Ishikawa (cell line): ENCODE measurements around the gene EFHD1.

Experiments used
- CEBPB ChIP-seq: IDR thresholded peaks from 2 replicates; pipeline ENCODE4 v1.6.1; 2012
- CREB1 ChIP-seq: IDR thresholded peaks from 2 replicates; pipeline ENCODE4 v1.6.1; 2012; ENCODE audit warnings: low read depth
- EGR1 ChIP-seq: IDR thresholded peaks from 2 replicates; pipeline ENCODE4 v1.6.1; 2012
- EP300 ChIP-seq: IDR thresholded peaks from 2 replicates; pipeline ENCODE4 v1.6.1; 2012; ENCODE audit warnings: borderline replicate concordance
- FOXM1 ChIP-seq: IDR thresholded peaks from 2 replicates; pipeline ENCODE4 v1.6.1; 2012; ENCODE audit warnings: low read depth, borderline replicate concordance
- MAX ChIP-seq: IDR thresholded peaks from 2 replicates; pipeline ENCODE4 v1.6.1; 2012
- NFIC ChIP-seq: IDR thresholded peaks from 2 replicates; pipeline ENCODE4 v1.6.1; 2012
- RAD21 ChIP-seq: IDR thresholded peaks from 2 replicates; pipeline ENCODE4 v1.6.1; 2012; ENCODE audit warnings: low read depth
- REST ChIP-seq: IDR thresholded peaks from 2 replicates; pipeline ENCODE4 v1.6.1; 2012; ENCODE audit warnings: low read depth, mild to moderate bottlenecking
- TAF1 ChIP-seq: IDR thresholded peaks from 2 replicates; pipeline ENCODE4 v1.6.1; 2012; ENCODE audit warnings: low read depth, mild to moderate bottlenecking
- TCF12 ChIP-seq: IDR thresholded peaks from 2 replicates; pipeline ENCODE4 v1.6.1; 2012; ENCODE audit warnings: low read depth
- TEAD4 ChIP-seq: IDR thresholded peaks from 2 replicates; pipeline ENCODE4 v1.6.1; 2012
- YY1 ChIP-seq: IDR thresholded peaks from 2 replicates; pipeline ENCODE4 v1.6.1; 2012; ENCODE audit warnings: low read depth
- ZBTB7A ChIP-seq: IDR thresholded peaks from 2 replicates; pipeline ENCODE4 v1.6.1; 2012; ENCODE audit warnings: low read depth
- TF ChIP-seq, protein P1 (sequence below): IDR thresholded peaks from 2 replicates; pipeline ENCODE4 v1.6.1; 2012

EFHD1 gene

DNA sequence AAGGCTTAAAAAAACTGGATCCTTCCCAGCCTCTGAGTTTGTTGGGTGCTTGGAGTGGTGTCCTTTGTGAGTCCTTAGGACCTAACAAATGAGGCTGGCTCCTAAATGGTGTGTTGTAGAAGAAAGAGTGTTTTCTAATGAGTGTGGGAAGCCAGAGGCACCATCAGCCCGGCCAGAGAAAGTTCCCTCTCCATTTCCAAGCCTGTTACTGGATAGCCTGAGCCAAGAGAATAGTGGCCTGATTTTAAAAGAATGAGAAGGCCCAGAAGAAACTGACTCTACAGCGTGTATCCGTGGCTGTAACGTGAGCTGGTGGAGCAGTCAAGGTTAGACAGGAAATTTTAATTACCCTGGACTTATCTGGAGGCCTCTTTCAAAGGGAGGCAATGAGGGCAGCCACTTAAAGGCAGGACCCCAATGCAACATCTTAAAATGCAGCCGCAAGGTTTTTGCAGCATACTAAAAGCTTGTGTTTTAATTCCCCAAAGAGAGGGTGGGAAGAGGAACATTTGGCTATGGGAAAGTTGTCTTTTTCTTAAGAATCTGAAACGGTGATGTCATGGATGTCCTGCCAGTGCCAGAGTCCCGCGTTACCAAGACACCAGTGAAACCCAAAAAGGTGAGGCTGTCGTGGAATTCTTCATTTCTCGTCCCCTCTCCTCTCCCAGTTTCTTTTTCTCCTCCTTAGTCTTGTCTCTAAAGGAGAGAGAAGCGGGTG, 4.6 kb downstream of the EFHD1 start:
- TF ChIP-seq, protein P1, sequence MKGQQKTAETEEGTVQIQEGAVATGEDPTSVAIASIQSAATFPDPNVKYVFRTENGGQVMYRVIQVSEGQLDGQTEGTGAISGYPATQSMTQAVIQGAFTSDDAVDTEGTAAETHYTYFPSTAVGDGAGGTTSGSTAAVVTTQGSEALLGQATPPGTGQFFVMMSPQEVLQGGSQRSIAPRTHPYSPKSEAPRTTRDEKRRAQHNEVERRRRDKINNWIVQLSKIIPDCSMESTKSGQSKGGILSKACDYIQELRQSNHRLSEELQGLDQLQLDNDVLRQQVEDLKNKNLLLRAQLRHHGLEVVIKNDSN: no peak
- no peak for TF ChIP-seq CREB1
- TF ChIP-seq EP300: no peak
- no peak for TF ChIP-seq FOXM1
- no peak for TF ChIP-seq MAX
- no peak for TF ChIP-seq RAD21
- TF ChIP-seq CEBPB: no peak
- TF ChIP-seq EGR1: no peak
- TF ChIP-seq TAF1: no peak
- TF ChIP-seq YY1: no peak

GRCh38 chr2:232641153-232641848, 7.9 kb downstream of the EFHD1 start:
- TF ChIP-seq EGR1: no peak
- no peak for TF ChIP-seq EP300
- no peak for TF ChIP-seq TEAD4
- TF ChIP-seq TCF12: no peak
- no peak for TF ChIP-seq YY1
- TF ChIP-seq FOXM1: no peak
- TF ChIP-seq RAD21: no peak
- TF ChIP-seq, protein P1: no peak
- TF ChIP-seq REST: no peak
- TF ChIP-seq CREB1: no peak
- TF ChIP-seq MAX: no peak
- no peak for TF ChIP-seq NFIC
- no peak for TF ChIP-seq TAF1
- no peak for TF ChIP-seq ZBTB7A
- no peak for TF ChIP-seq CEBPB

- TF ChIP-seq RAD21: no peak
- no peak for TF ChIP-seq EP300
- TF ChIP-seq CEBPB: no peak
- TF ChIP-seq, protein P1: no peak
- TF ChIP-seq EGR1: no peak
- TF ChIP-seq CREB1: no peak
- no peak for TF ChIP-seq NFIC
- TF ChIP-seq TCF12: no peak
- no peak for TF ChIP-seq REST
- TF ChIP-seq YY1: no peak
- TF ChIP-seq FOXM1: no peak
- TF ChIP-seq TEAD4: no peak
- no peak for TF ChIP-seq ZBTB7A
- no peak for TF ChIP-seq MAX
- no peak for TF ChIP-seq TAF1
These were observed 9.7 kb downstream of the EFHD1 start for GRCh38 chr2:232643147-232643425.

GRCh38 chr2:232643813-232644347, 10.5 kb downstream of the EFHD1 start:
- TF ChIP-seq, protein P1: no peak
- TF ChIP-seq TAF1 (no peak), FOXM1 (no peak), TCF12 (no peak), YY1 (no peak), TEAD4 (no peak), NFIC (no peak), REST (no peak), CREB1 (no peak)
